Activated CD4-positive, alpha-beta T cell treated with anti-CD3 and anti-CD28 coated beads, Interleukin-2, amount 10 ng/mL, durations not matched to agents 7 days and 5 days (primary cell): ENCODE measurements around the gene PRDM12. TPM values are rescaled to one million over a fixed set of nuclear protein-coding genes. Genes with fewer than 3 reads are reported as not detected.

ENCODE experiments used
- CTCF ChIA-PET: fragments of 350-600 bp; sonication (Branson Sonifier 250); formaldehyde crosslinking; loops from one replicate; lab custom pipeline; 2021; ENCODE audit warnings: antibody characterized with exemption; lab: Charles Lee
- POLR2A ChIA-PET: fragments of 350-600 bp; sonication (Branson Sonifier 250); formaldehyde crosslinking; loops from one replicate; lab custom pipeline; 2021; ENCODE audit warnings: antibody characterized with exemption; lab: Charles Lee
- DNase-seq: peaks from one replicate; pipeline ENCODE4 v3.0.0-alpha.2; 2020
- H3K27ac Mint-ChIP-seq: one replicate; pipeline ENCODE4 v1.8.0; 2021; ENCODE audit warnings: mild to moderate bottlenecking, moderate library complexity, mixed read lengths
- H3K27me3 Mint-ChIP-seq: one replicate; pipeline ENCODE4 v1.8.0; 2021; ENCODE audit warnings: mixed read lengths
- H3K36me3 Mint-ChIP-seq: one replicate; pipeline ENCODE4 v1.8.0; 2021; ENCODE audit warnings: low read depth, mixed read lengths
- H3K4me1 Mint-ChIP-seq: one replicate; pipeline ENCODE4 v1.8.0; 2021; ENCODE audit warnings: mixed read lengths
- H3K4me3 Mint-ChIP-seq: one replicate; pipeline ENCODE4 v1.8.0; 2021; ENCODE audit warnings: mild to moderate bottlenecking, moderate library complexity, mixed read lengths
- H3K9me3 Mint-ChIP-seq: one replicate; pipeline ENCODE4 v1.8.0; 2021; ENCODE audit warnings: mixed read lengths
- total RNA-seq, 2 experiments: library from RNA; stranded (reverse); gene quantifications; one replicate each; pipeline ENCODE4 v1.2.3, GENCODE V29; 2021

Gene PRDM12
- total RNA-seq, 2 experiments from 2014 or later, result not detected

DNA sequence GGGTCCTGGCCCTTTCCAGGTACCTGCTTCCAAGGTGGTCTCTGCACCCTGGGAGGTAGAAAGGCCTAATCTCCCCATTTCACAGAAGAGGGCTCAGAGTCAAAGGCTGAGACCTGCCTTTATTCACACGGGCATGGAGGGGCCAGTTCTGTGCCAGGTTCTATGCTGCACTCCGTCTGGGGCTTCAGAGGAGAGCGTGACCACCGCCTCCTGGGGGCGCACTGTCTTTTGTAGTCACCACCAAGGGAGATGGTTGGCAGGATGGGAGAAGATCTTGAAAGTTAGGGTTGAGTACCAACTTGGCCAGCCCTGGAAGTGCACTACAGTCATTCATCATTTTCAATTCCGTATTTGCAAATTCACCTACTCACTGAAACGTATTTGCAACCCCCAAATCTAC, 23.7 kb upstream of the PRDM12 start:
- no peaks in the 10 kb centered on the region for H3K9me3 Mint-ChIP-seq
- H3K4me1 Mint-ChIP-seq, result no peaks in the 10 kb centered on the region
- no peak for DNase-seq
- H3K27me3 Mint-ChIP-seq, result no peaks in the 10 kb centered on the region
- H3K27ac Mint-ChIP-seq, result no peak overlapping the region
- H3K4me3 Mint-ChIP-seq, result no peak overlapping the region
- POLR2A ChIA-PET, result no interaction called here
- CTCF ChIA-PET, result no interaction called here
- H3K36me3 Mint-ChIP-seq, result peaks cover 11% of the 10 kb centered on the region

DNA sequence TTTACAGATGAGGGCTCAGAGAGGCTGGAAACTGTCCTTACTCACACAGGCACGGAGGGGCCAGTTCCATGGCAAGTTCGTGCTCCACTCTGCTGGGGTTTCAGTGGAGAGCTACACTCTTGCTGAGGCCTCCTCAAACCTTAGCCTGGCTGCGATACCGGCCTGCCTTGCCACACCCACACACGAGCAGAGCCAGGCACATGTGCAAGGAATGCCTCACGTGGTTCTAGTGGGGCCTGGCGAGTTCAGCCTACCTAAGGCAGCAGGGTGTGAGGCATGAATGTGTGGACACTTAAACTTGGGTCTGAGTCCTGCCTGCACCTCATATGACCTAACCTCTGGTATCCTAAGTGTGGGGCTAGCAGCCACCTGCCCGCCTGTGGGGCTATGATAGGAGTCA, 21.5 kb upstream of the PRDM12 start:
- H3K9me3 Mint-ChIP-seq, result peaks cover 5% of the 10 kb centered on the region
- no peak for DNase-seq
- H3K27ac Mint-ChIP-seq, result no peak overlapping the region
- CTCF ChIA-PET, result no interaction called here
- peaks cover 2% of the 10 kb centered on the region for H3K27me3 Mint-ChIP-seq
- H3K4me3 Mint-ChIP-seq, result no peak overlapping the region
- peaks cover 8% of the 10 kb centered on the region for H3K36me3 Mint-ChIP-seq
- POLR2A ChIA-PET, result no interaction called here
- H3K4me1 Mint-ChIP-seq, result no peaks in the 10 kb centered on the region

DNA sequence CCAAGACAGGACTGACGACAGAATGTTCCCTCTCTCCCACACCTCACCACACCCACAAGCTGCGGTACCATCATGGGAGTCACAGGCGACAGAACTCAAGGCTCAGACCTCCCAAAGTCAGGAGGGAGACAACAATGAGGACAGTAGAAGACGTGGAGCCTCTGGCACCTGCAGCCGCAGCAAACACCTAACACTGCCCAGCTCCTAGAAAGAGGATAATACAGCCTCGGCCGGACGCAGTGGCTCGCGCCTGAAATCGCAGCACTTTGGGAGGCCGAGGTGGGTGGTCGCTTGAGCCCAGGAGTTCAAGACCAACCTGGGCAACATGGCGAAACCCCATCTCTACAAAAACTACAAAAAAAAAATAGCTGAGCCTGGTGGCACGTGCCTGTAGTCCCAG, 13.2 kb upstream of the PRDM12 start:
- H3K9me3 Mint-ChIP-seq, result peaks cover 2% of the 10 kb centered on the region
- DNase-seq, result no peak
- peaks cover 10% of the 10 kb centered on the region for H3K27me3 Mint-ChIP-seq
- H3K4me3 Mint-ChIP-seq, result no peak overlapping the region
- ChIA-PET CTCF (no interaction called here), POLR2A (no interaction called here)
- no peaks in the 10 kb centered on the region for H3K36me3 Mint-ChIP-seq
- H3K4me1 Mint-ChIP-seq, result no peaks in the 10 kb centered on the region
- H3K27ac Mint-ChIP-seq, result no peak overlapping the region

GRCh38 chr9:130651752-130652151, 12.6 kb upstream of the PRDM12 start:
- peaks cover 13% of the 10 kb centered on the region for H3K27me3 Mint-ChIP-seq
- no peak for DNase-seq
- no peak overlapping the region for H3K4me3 Mint-ChIP-seq
- no peak overlapping the region for H3K27ac Mint-ChIP-seq
- no peaks in the 10 kb centered on the region for H3K36me3 Mint-ChIP-seq
- POLR2A ChIA-PET, result no interaction called here
- peaks cover 2% of the 10 kb centered on the region for H3K9me3 Mint-ChIP-seq
- no peaks in the 10 kb centered on the region for H3K4me1 Mint-ChIP-seq
- CTCF ChIA-PET, result no interaction called here

DNA sequence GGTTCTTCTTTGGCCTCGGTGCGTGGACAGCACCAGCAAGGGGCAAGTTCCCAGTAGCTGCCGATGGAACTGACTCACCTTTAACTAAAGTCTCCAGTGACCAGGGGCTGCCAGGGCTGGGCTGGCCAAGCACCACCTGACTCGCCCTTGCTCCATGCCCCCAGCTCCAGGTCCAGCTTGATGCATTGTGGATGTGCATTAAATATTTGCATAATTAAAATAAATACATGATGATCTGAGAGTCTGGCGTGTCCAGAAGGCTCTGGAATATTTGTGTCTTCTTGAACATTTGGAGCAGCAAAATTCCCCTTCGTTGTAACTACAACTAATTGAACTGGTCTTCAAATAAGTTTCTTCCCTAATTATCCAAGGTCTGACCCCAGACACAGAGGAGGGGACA, 9.5 kb upstream of the PRDM12 start:
- Mint-ChIP-seq H3K27me3 (peaks cover 39% of the 10 kb centered on the region), H3K4me1 (peaks cover 4% of the 10 kb centered on the region), H3K27ac (no peak overlapping the region), H3K36me3 (no peaks in the 10 kb centered on the region), H3K4me3 (no peak overlapping the region), H3K9me3 (no peaks in the 10 kb centered on the region)
- ChIA-PET POLR2A (no interaction called here), CTCF (interaction anchor here (0.5 kb wide), 1 partner anchor 871 kb away, joined by 4 read pairs; no protein-coding TSS in a partner anchor)
- no peak for DNase-seq

GRCh38 chr9:130658893-130659698, 5.3 kb upstream of the PRDM12 start:
- ChIA-PET POLR2A (no interaction called here), CTCF (no interaction called here)
- no peak overlapping the region for H3K4me3 Mint-ChIP-seq
- no peak overlapping the region for H3K27ac Mint-ChIP-seq
- H3K36me3 Mint-ChIP-seq, result no peaks in the 10 kb centered on the region
- peaks cover 8% of the 10 kb centered on the region for H3K4me1 Mint-ChIP-seq
- peaks cover 67% of the 10 kb centered on the region for H3K27me3 Mint-ChIP-seq
- H3K9me3 Mint-ChIP-seq, result no peaks in the 10 kb centered on the region
- no peak for DNase-seq

GRCh38 chr9:130659699-130660248, 4.6 kb upstream of the PRDM12 start:
- Mint-ChIP-seq H3K27ac (no peak overlapping the region), H3K4me1 (peaks cover 8% of the 10 kb centered on the region), H3K4me3 (no peak overlapping the region), H3K36me3 (no peaks in the 10 kb centered on the region), H3K27me3 (peaks cover 72% of the 10 kb centered on the region), H3K9me3 (no peaks in the 10 kb centered on the region)
- POLR2A ChIA-PET, result no interaction called here
- no peak for DNase-seq
- CTCF ChIA-PET, result no interaction called here

DNA sequence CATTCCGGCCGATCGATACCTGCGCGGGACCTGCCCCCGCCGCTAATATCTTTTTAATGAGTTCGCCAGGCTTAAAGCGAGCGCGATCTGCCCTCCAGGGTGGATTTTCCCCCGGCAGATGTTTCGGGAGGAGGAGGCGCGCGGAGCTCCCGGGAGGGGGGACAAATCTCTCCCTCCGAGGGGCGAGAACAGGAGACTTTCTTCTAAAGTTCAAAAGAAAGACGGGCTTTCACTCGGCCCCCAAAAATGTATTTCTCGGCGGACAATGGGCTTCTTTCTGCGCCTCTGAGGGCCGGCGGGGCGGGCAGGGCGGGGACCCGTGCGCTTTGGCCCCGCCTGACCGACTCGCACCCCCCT, 4.1 kb upstream of the PRDM12 start:
- peaks cover 76% of the 10 kb centered on the region for H3K27me3 Mint-ChIP-seq
- H3K4me1 Mint-ChIP-seq, result peaks cover 9% of the 10 kb centered on the region
- DNase-seq, result no peak
- H3K36me3 Mint-ChIP-seq, result peaks cover under 1% of the 10 kb centered on the region
- H3K9me3 Mint-ChIP-seq, result no peaks in the 10 kb centered on the region
- H3K27ac Mint-ChIP-seq, result no peak overlapping the region
- CTCF ChIA-PET, result no interaction called here
- no peak overlapping the region for H3K4me3 Mint-ChIP-seq
- POLR2A ChIA-PET, result no interaction called here

DNA sequence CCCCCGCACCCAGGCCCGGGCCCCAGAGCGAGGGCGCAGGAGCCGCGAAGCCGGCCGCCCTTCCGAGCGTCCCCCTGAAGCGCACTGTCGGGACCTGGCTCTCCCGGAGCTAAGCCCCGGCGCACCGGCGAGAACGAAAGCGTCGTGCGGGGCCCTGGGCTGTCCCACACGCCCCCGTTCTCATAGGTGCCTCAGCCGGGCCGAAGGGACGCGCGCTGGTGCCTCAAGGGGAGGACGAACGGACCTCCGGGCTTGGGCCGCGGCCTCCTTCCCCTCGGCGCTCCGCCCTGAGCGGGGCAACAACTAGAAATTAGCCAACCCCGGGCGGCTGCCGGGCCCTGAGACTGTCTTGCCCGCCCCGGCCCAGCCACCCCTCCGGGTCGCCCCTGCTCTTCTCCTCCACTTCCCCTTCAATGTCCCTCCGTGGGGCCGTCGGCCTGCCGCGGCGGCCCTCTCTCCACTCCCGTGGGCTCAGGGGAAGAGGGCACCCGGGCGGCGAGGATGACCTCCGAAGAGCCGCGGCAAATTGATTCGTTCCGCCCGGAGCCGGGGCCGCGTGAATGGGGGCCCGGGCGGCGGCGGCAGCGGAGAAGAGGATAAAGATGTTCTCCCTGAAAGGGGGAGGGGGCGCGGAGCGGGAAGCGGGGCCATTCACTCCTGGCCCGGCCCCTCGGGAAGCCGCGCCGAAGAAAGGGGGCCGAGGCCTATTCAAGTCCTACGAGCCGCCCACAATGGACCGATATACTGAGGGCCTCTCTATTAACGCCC, 3.5 kb upstream of the PRDM12 start:
- Mint-ChIP-seq H3K27me3 (peaks cover 75% of the 10 kb centered on the region), H3K27ac (no peak overlapping the region), H3K36me3 (peaks cover 3% of the 10 kb centered on the region), H3K4me3 (no peak overlapping the region), H3K9me3 (no peaks in the 10 kb centered on the region), H3K4me1 (peaks cover 11% of the 10 kb centered on the region)
- POLR2A ChIA-PET, result no interaction called here
- CTCF ChIA-PET, result no interaction called here
- DNase-seq, result no peak

GRCh38 chr9:130661451-130662098, 2.8 kb upstream of the PRDM12 start:
- Mint-ChIP-seq H3K27me3 (peaks cover 75% of the 10 kb centered on the region), H3K4me3 (no peak overlapping the region), H3K4me1 (peaks cover 11% of the 10 kb centered on the region), H3K9me3 (no peaks in the 10 kb centered on the region), H3K36me3 (peaks cover 3% of the 10 kb centered on the region), H3K27ac (no peak overlapping the region)
- ChIA-PET CTCF (no interaction called here), POLR2A (no interaction called here)
- DNase-seq, result no peak

GRCh38 chr9:130662099-130662969, 2.1 kb upstream of the PRDM12 start:
- CTCF ChIA-PET, result interaction anchor here (0.6 kb wide), 2 partner anchors 389 to 396 kb away, joined by 3 read pairs; no protein-coding TSS in a partner anchor
- peaks cover 3% of the 10 kb centered on the region for H3K36me3 Mint-ChIP-seq
- no peaks in the 10 kb centered on the region for H3K9me3 Mint-ChIP-seq
- H3K4me3 Mint-ChIP-seq, result no peak overlapping the region
- no peak for DNase-seq
- peaks cover 74% of the 10 kb centered on the region for H3K27me3 Mint-ChIP-seq
- peaks cover 11% of the 10 kb centered on the region for H3K4me1 Mint-ChIP-seq
- H3K27ac Mint-ChIP-seq, result peak overlapping the region; percentile 71
- POLR2A ChIA-PET, result no interaction called here

GRCh38 chr9:130662970-130663257, 1.5 kb upstream of the PRDM12 start:
- ChIA-PET POLR2A (no interaction called here), CTCF (interaction anchor here (0.6 kb wide), 2 partner anchors 390 to 396 kb away, joined by 3 read pairs; no protein-coding TSS in a partner anchor)
- Mint-ChIP-seq H3K9me3 (no peaks in the 10 kb centered on the region), H3K27me3 (peaks cover 73% of the 10 kb centered on the region), H3K4me3 (no peak overlapping the region), H3K4me1 (peaks cover 11% of the 10 kb centered on the region), H3K27ac (peak overlapping the region; percentile 71), H3K36me3 (peaks cover 3% of the 10 kb centered on the region)
- no peak for DNase-seq
